GM12878 (cell line): ENCODE measurements around the gene PRKCE. TPM values are rescaled to one million over a fixed set of nuclear protein-coding genes. Genes with fewer than 3 reads are reported as not detected.

Experiments
- ATAC-seq: fragments of 200-7000 bp; cut with Tn5 transposase; 3 replicates; pipeline ENCODE4 v1.9.1; 2020; ENCODE audit warnings: mild to moderate bottlenecking, moderate library complexity
- BruUV-seq: library from RNA; stranded (reverse); fragments of 400-500 nt; replicated peaks from 2 replicates; lab custom pipeline; 2021; lab: Mats Ljungman, UMichigan
- CTCF ChIA-PET: fragments of 300-600 bp; sonication (Branson Sonifier 250); formaldehyde crosslinking; extraction: SDS; loops from one replicate; lab custom pipeline; 2021; ENCODE audit warnings: inconsistent platforms; lab: Yijun Ruan, JAX
- POLR2A ChIA-PET: fragments of 350-600 bp; formaldehyde crosslinking; extraction: SDS; loops from one replicate; lab custom pipeline; 2021; ENCODE audit warnings: inconsistent platforms; lab: Charles Lee
- RAD21 ChIA-PET: fragments of 300-600 bp; sonication (Branson Sonifier 250); formaldehyde crosslinking; loops from one replicate; lab custom pipeline; 2023; ENCODE audit warnings: antibody characterized with exemption; ENCODE audit not compliant: unreplicated experiment; lab: Charles Lee
- SMC1A ChIA-PET: fragments of 300-600 bp; sonication (Branson Sonifier 250); formaldehyde crosslinking; loops from one replicate; lab custom pipeline; 2023; ENCODE audit not compliant: unreplicated experiment, uncharacterized antibody; lab: Charles Lee
- DNase-seq: peaks from one replicate; pipeline ENCODE4 v3.0.0-alpha.2; 2011; ENCODE audit warnings: low read depth, low spot score
- FAIRE-seq: peaks from 3 replicates; lab custom pipeline; 2011; peaks lifted over from hg19 to GRCh38; lab: Jason Lieb, UNC
- H2AFZ ChIP-seq: 2 replicates; pipeline ENCODE4 v1.6.0; 2011; ENCODE audit warnings: low read depth, low read length, control low read depth; ENCODE audit not compliant: control insufficient read depth
- H3K27ac ChIP-seq: 2 replicates; pipeline ENCODE4 v1.5.1; 2011; ENCODE audit warnings: control low read depth; ENCODE audit not compliant: control insufficient read depth, insufficient read depth
- H3K27me3 ChIP-seq, 2 experiments: replicated peaks in 1 of 2; 2 replicates each; pipeline versions ENCODE4 v1.6.0 to v1.6.1; 2011; ENCODE audit warnings: low read length in 1 of 2; ENCODE audit not compliant: control insufficient read depth in 2 of 2, insufficient read depth in 2 of 2
- H3K36me3 ChIP-seq, 2 experiments: 2 replicates each; pipeline ENCODE4 v1.5.1; 2011; ENCODE audit warnings: low read length in 1 of 2; ENCODE audit not compliant: control insufficient read depth in 2 of 2, insufficient read depth in 2 of 2
- H3K4me1 ChIP-seq: 2 replicates; pipeline ENCODE4 v1.6.1; 2011; ENCODE audit warnings: mild to moderate bottlenecking, low read length, moderate library complexity, mixed read lengths; ENCODE audit not compliant: control insufficient read depth, insufficient read depth
- H3K4me2 ChIP-seq: 2 replicates; pipeline ENCODE4 v1.6.0; 2011; ENCODE audit warnings: control low read depth; ENCODE audit not compliant: control insufficient read depth, insufficient read depth
- H3K4me3 ChIP-seq: fragments of 200-600 bp; sonication (generic); 2 replicates; pipeline ENCODE4 v1.5.1; 2016
- H3K79me2 ChIP-seq: 2 replicates; pipeline ENCODE4 v1.6.0; 2011; ENCODE audit warnings: low read length; ENCODE audit not compliant: control insufficient read depth, insufficient read depth
- H3K9ac ChIP-seq: 2 replicates; pipeline ENCODE4 v1.8.0; 2011; ENCODE audit warnings: low read length, control low read depth, mixed read lengths; ENCODE audit not compliant: control insufficient read depth, insufficient read depth
- H3K9me3 ChIP-seq: replicated peaks from 3 replicates; pipeline ENCODE4 v1.5.1; 2011; ENCODE audit warnings: mild to moderate bottlenecking, low read length; ENCODE audit not compliant: control insufficient read depth, insufficient read depth
- H4K20me1 ChIP-seq: 2 replicates; pipeline ENCODE4 v1.6.0; 2011; ENCODE audit not compliant: control insufficient read depth, insufficient read depth
- BRCA1 ChIP-seq: IDR thresholded peaks from 2 replicates; pipeline ENCODE4 v1.6.1; 2011; ENCODE audit warnings: low read depth, low read length, improper control_type of control experiment
- E2F8 ChIP-seq: fragments of 450-650 bp; IDR thresholded peaks from 2 replicates; pipeline ENCODE4 v1.6.1; 2018; ENCODE audit warnings: mild to moderate bottlenecking, low read depth, moderate library complexity; ENCODE audit not compliant: partially characterized antibody
- E4F1 ChIP-seq: fragments of 450-650 bp; IDR thresholded peaks from 2 replicates; pipeline ENCODE4 v1.6.1; 2018; ENCODE audit warnings: borderline replicate concordance, mild to moderate bottlenecking; ENCODE audit not compliant: partially characterized antibody
- EZH2 ChIP-seq: IDR thresholded peaks from 2 replicates; pipeline ENCODE4 v1.6.1; 2012; ENCODE audit warnings: low read depth, mild to moderate bottlenecking, control low read depth, inconsistent platforms, low read length, borderline replicate concordance; ENCODE audit not compliant: control insufficient read depth
- NBN ChIP-seq: fragments of 450-650 bp; IDR thresholded peaks from 2 replicates; pipeline ENCODE4 v1.6.1; 2016
- NFXL1 ChIP-seq: fragments of 450-650 bp; IDR thresholded peaks from 2 replicates; pipeline ENCODE4 v1.6.1; 2017; ENCODE audit warnings: antibody characterized with exemption, mild to moderate bottlenecking, borderline replicate concordance
- NKRF ChIP-seq: fragments of 450-650 bp; conservative IDR thresholded peaks from 2 replicates; pipeline ENCODE4 v1.6.1; 2017; ENCODE audit warnings: mild to moderate bottlenecking, moderate library complexity
- PML ChIP-seq: IDR thresholded peaks from 2 replicates; pipeline ENCODE4 v1.6.1; 2012; ENCODE audit warnings: low read length, inconsistent platforms
- POLR2A ChIP-seq: IDR thresholded peaks from 2 replicates; pipeline ENCODE4 v1.6.1; 2011; ENCODE audit warnings: low read depth, mild to moderate bottlenecking, low read length
- POU2F2 ChIP-seq: IDR thresholded peaks from 3 replicates; pipeline ENCODE4 v1.6.1; 2011; ENCODE audit warnings: low read depth, mild to moderate bottlenecking, low read length, borderline replicate concordance
- RCOR1 ChIP-seq: conservative IDR thresholded peaks from 2 replicates; pipeline ENCODE4 v1.6.1; 2012; ENCODE audit warnings: low read depth, low read length, improper control_type of control experiment
- ZBTB33 ChIP-seq: fragments of 450-650 bp; IDR thresholded peaks from 2 replicates; pipeline ENCODE4 v1.6.1; 2017; ENCODE audit warnings: mild to moderate bottlenecking
- WGBS: methylation state at CpG from one replicate; pipeline ENCODE4 v1.1.6; 2016; ENCODE audit warnings: low lambda C conversion rate; ENCODE audit not compliant: insufficient replicate concordance, insufficient coverage; ENCODE audit errors: missing lambda C conversion rate; 5-methylcytosine and 5-hydroxymethylcytosine counted together
- in situ Hi-C: fragments of 300-500 bp; cut with MboI; formaldehyde crosslinking; loops from 9 replicates; pipeline ENCODE4 v1.14.3; 2018; ENCODE audit warnings: mixed read lengths
- intact Hi-C: fragments of 100-400 bp; cut with micrococcal nuclease; formaldehyde crosslinking; loops from one replicate; pipeline ENCODE4 v1.14.2; 2022; ENCODE audit not compliant: unreplicated experiment
- polyA plus RNA-seq, 11 experiments: library from polyadenylated mRNA; depleted of rRNA in 4 of 11; unstranded in 6 of 11; stranded (reverse) in 5 of 11; fragments of >200 nt; fragmentation: Nextera tagmentation in 4 of 11; fragmentation: Illumina TruSeq in 1 of 11; extraction: Ambion mirVana in 4 of 11; extraction: Trizol in 1 of 11; gene quantifications; 1 replicate in 1 of 11; 2 replicates in 10 of 11; pipeline versions ENCODE4 v1.2.1 to v1.2.3, GENCODE V29; 2011 to 2016; ENCODE audit warnings: inconsistent platforms in 2 of 11, missing spikeins in 2 of 11, low read depth in 1 of 11
- total RNA-seq, 4 experiments: library from RNA; depleted of rRNA in 3 of 4; stranded (reverse); fragments of >200 nt in 3 of 4; fragmentation: Illumina TruSeq in 1 of 4; extraction: Trizol in 1 of 4; gene quantifications; 2 replicates each; pipeline versions ENCODE4 v1.2.1 to v1.2.3, GENCODE V29; 2013 to 2021

The PRKCE gene
- total and polyA plus RNA-seq, 10 of the 15 experiments (the other 5 are each of a cell fraction or from before 2014, with no cell fraction given): 2.6 to 28.2 (median 11.3) TPM

GRCh38 chr2:46225150-46225625 lies 573.7 kb downstream of the PRKCE start:
- Histone ChIP-seq H4K20me1 (no peaks in the 10 kb centered on the region), H3K9me3 (no peaks in the 10 kb centered on the region; the same call in 2 of the 3 replicates), H3K9ac (no peak overlapping the region), H3K79me2 (no peaks in the 10 kb centered on the region), H3K27me3 (no peaks in the 10 kb centered on the region), H2AFZ (no peak overlapping the region), H3K4me1 (peaks cover 9% of the 10 kb centered on the region), H3K4me3 (no peak overlapping the region), H3K4me2 (no peak overlapping the region), H3K36me3 (no peaks in the 10 kb centered on the region), H3K27ac (peak overlapping the region; percentile 2; the same call in 1 of the 2 replicates)
- DNase-seq (no peak), ATAC-seq (peak; percentile 30), FAIRE-seq (no peak)
- ChIA-PET CTCF (interaction anchor here (0.9 to 1.0 kb wide), 3 partner anchors 10 to 162 kb away, joined by 3 to 4 read pairs (median 3); no protein-coding TSS in a partner anchor), RAD21 (interaction anchor here (0.9 to 1.8 kb wide), 5 partner anchors 10 to 162 kb away, joined by 3 to 10 read pairs (median 3); no protein-coding TSS in a partner anchor), POLR2A (interaction anchor here (0.7 to 1.0 kb wide), 3 partner anchors 21 to 344 kb away, joined by 3 to 5 read pairs (median 3); no protein-coding TSS in a partner anchor), SMC1A (interaction anchor here (0.6 to 2.4 kb wide), 13 partner anchors 14 to 162 kb away, joined by 3 to 10 read pairs (median 3); no protein-coding TSS in a partner anchor)
- WGBS: 81% methylated on average over 2 of the region's 2 CpGs
- BruUV-seq: TSS peak; percentile 70
- intact Hi-C loops (loop anchor here (2.0 to 5.0 kb wide), 4 partner anchors 38 to 163 kb away; no protein-coding TSS in a partner anchor), in situ Hi-C loops (no loop called here)
- TF ChIP-seq ZBTB33: no peak
- TF ChIP-seq BRCA1: no peak
- TF ChIP-seq RCOR1: no peak
- TF ChIP-seq PML: no peak
- no peak for TF ChIP-seq POU2F2
- no peak for TF ChIP-seq POLR2A
- no peak for TF ChIP-seq E2F8
- no peak for TF ChIP-seq NKRF
- no peak for TF ChIP-seq EZH2
- no peak for TF ChIP-seq E4F1
- no peak for TF ChIP-seq NBN
- TF ChIP-seq NFXL1: no peak
